Measurements from ENCODE around the gene FRMD4A.

- no peak for TF ChIP-seq EP300 (IDR thresholded peaks at IDR 0.05; ENCODE audit: borderline replicate concordance)
- TF ChIP-seq FOXM1 (IDR thresholded peaks at IDR 0.05; ENCODE audit: borderline replicate concordance, low read depth) = no peak
Observed at GRCh38 chr10:13729586-13730305, 601.0 kb downstream of the FRMD4A start.

Measured in Ishikawa (cell line).